Measurements from ENCODE around the gene SAMD9L.
A peak's percentile ranks its signal among the peaks of the same experiment; 100 is the strongest.
"Not testable (repeated sequence)": the region's sequence is repeated elsewhere in the genome, so short reads cannot be mapped to it uniquely, and the experiment has no call there.

SAMD9L gene

DNA sequence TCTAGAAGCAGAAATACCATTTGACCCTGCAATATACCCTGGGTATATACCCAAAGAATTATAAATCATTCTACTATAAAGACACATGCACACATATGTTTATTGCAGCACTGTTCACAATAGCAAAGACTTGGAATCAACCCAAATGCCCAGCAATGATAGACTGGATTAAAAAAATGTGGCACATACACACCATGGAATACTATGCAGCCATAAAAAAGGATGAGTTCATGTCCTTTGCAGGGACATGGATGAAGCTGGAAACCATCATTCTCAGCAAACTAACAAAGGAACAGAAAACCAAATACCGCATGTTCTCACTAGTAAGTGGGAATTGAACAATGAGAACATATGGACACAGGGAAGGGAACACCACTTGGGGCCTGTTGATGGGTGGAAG, 21.2 kb downstream of the SAMD9L start:
- H3K27ac ChIP-seq (ENCODE audit: low read length, poor library complexity, severe bottlenecking); H2BK120ac ChIP-seq (ENCODE audit: low read depth, low read length); H3K4me3 ChIP-seq (ENCODE audit: insufficient read depth in 1 of 2, low read depth in 1 of 2, low read length in 2 of 2): not testable (repeated sequence)

GRCh38 chr7:93123532-93123931, 24.7 kb downstream of the SAMD9L start:
- H3K9ac ChIP-seq (ENCODE audit: low read length); H3K14ac ChIP-seq (ENCODE audit: low read length in 2 of 2); H3K4me2 ChIP-seq (ENCODE audit: low read length, poor library complexity, severe bottlenecking); H3K4me3 ChIP-seq (ENCODE audit: insufficient read depth in 1 of 2, low read depth in 1 of 2, low read length in 2 of 2); H3K4ac ChIP-seq (ENCODE audit: low read depth in 1 of 2, low read length in 2 of 2); H2BK15ac ChIP-seq (ENCODE audit: low read depth, poor library complexity, severe bottlenecking); H2AK5ac ChIP-seq (ENCODE audit: low read length, severe bottlenecking); H3K36me3 ChIP-seq (ENCODE audit: control insufficient read depth in 1 of 2, insufficient read depth in 2 of 2, low read depth in 1 of 2, low read length in 2 of 2); H3K4me1 ChIP-seq (ENCODE audit: control insufficient read depth, insufficient read depth, low read depth, low read length); H2BK120ac ChIP-seq (ENCODE audit: low read depth, low read length); H3K27ac ChIP-seq (ENCODE audit: low read length, poor library complexity, severe bottlenecking); H3K23ac ChIP-seq (ENCODE audit: low read length in 2 of 2); H3K18ac ChIP-seq (ENCODE audit: low read depth in 1 of 2, low read length in 2 of 2); H2BK12ac ChIP-seq (ENCODE audit: low read length in 2 of 2); H4K91ac ChIP-seq (ENCODE audit: low read length); H4K8ac ChIP-seq (ENCODE audit: low read length); H3K27me3 ChIP-seq (ENCODE audit: control insufficient read depth in 1 of 2, insufficient read depth in 1 of 2, low read length in 2 of 2); H3K79me1 ChIP-seq (replicated peaks; ENCODE audit: low read length, poor library complexity, severe bottlenecking); DNase-seq; H3K9me3 ChIP-seq (ENCODE audit: control insufficient read depth, low read length); H2BK5ac ChIP-seq (ENCODE audit: low read depth, low read length, poor library complexity, severe bottlenecking); H2AFZ ChIP-seq (ENCODE audit: low read depth, low read length): not testable (repeated sequence)
- WGBS, result over 99% methylated on average over 3 of the region's 3 CpGs

More for the DNA sequence above, 21.2 kb downstream of the SAMD9L start:
- H3K4ac ChIP-seq (ENCODE audit: low read depth in 1 of 2, low read length in 2 of 2); H3K79me1 ChIP-seq (replicated peaks; ENCODE audit: low read length, poor library complexity, severe bottlenecking); H3K23ac ChIP-seq (ENCODE audit: low read length in 2 of 2); H4K8ac ChIP-seq (ENCODE audit: low read length); H3K4me1 ChIP-seq (ENCODE audit: control insufficient read depth, insufficient read depth, low read depth, low read length); H4K91ac ChIP-seq (ENCODE audit: low read length); H2BK15ac ChIP-seq (ENCODE audit: low read depth, poor library complexity, severe bottlenecking); H3K18ac ChIP-seq (ENCODE audit: low read depth in 1 of 2, low read length in 2 of 2); H3K14ac ChIP-seq (ENCODE audit: low read length in 2 of 2); H3K9ac ChIP-seq (ENCODE audit: low read length); H3K27me3 ChIP-seq (ENCODE audit: control insufficient read depth in 1 of 2, insufficient read depth in 1 of 2, low read length in 2 of 2); DNase-seq; H2AK5ac ChIP-seq (ENCODE audit: low read length, severe bottlenecking); H2BK12ac ChIP-seq (ENCODE audit: low read length in 2 of 2); H2BK5ac ChIP-seq (ENCODE audit: low read depth, low read length, poor library complexity, severe bottlenecking); H3K36me3 ChIP-seq (ENCODE audit: control insufficient read depth in 1 of 2, insufficient read depth in 2 of 2, low read depth in 1 of 2, low read length in 2 of 2); H3K4me2 ChIP-seq (ENCODE audit: low read length, poor library complexity, severe bottlenecking); H3K9me3 ChIP-seq (ENCODE audit: control insufficient read depth, low read length); H2AFZ ChIP-seq (ENCODE audit: low read depth, low read length): not testable (repeated sequence)
- 85% methylated on average over 1 of the region's 1 CpG for WGBS

DNA sequence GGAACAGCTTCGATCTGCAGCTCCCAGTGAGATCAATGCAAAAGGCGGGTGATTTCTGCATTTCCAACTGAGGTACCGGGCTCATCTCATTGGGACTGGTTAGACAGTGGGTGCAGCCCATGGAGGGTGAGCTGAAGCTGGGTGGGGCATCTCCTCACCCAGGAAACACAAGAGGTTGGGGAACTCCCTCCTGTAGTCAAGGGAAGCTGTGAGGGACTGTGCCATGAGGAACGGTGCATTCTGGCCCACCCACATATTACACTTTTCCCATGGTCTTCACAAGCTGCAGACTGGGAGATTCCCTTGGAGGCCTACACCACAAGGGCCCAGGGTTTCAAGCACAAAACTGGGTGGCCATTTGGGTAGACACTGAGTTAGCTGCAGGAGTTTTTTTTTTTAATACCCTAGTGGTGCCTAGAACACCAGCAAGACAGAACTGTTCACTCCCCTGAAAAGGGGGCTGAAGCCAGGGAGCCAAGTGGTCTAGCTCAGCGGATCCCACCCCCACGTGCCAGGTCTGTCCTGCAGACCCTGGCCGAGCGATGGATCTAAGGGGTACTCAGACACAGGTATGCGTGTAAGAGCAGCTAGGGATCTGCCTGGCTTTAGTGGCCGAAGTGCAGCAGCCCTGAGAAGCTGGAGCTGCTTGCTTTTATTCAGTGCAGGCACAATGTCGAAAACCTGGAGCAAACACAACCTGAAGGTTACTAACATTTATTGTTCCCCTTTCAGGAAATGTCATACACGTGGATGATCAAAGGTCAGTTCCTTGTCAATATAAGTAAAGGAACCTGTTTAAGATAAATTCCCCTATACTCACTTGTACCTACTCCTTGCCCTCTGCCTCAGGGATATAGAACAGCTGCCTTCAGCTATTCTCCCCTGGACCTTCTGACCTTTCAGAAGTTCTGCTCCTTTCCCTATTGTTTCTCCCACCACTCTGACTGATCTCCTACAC, 27.3 kb downstream of the SAMD9L start:
- Histone ChIP-seq H3K9ac (ENCODE audit: low read length) (no peak overlapping the region), H2BK120ac (ENCODE audit: low read depth, low read length) (no peak overlapping the region), H2AFZ (ENCODE audit: low read depth, low read length) (peak overlapping the region; percentile 42), H2BK5ac (ENCODE audit: low read depth, low read length, poor library complexity, severe bottlenecking) (no peak overlapping the region), H2BK12ac (ENCODE audit: low read length in 2 of 2) (no peak overlapping the region), H2AK5ac (ENCODE audit: low read length, severe bottlenecking) (no peak overlapping the region), H2BK15ac (ENCODE audit: low read depth, poor library complexity, severe bottlenecking) (no peak overlapping the region), H3K23ac (ENCODE audit: low read length in 2 of 2) (no peak overlapping the region), H4K8ac (ENCODE audit: low read length) (no peak overlapping the region), H3K14ac (ENCODE audit: low read length in 2 of 2) (no peak overlapping the region), H3K27me3 (ENCODE audit: control insufficient read depth in 1 of 2, insufficient read depth in 1 of 2, low read length in 2 of 2) (no peaks in the 10 kb centered on the region), H3K18ac (ENCODE audit: low read depth in 1 of 2, low read length in 2 of 2) (no peak overlapping the region), H3K4me1 (ENCODE audit: control insufficient read depth, insufficient read depth, low read depth, low read length) (peaks cover 7% of the 10 kb centered on the region), H3K36me3 (ENCODE audit: control insufficient read depth in 1 of 2, insufficient read depth in 2 of 2, low read depth in 1 of 2, low read length in 2 of 2) (no peaks in the 10 kb centered on the region), H3K4me2 (ENCODE audit: low read length, poor library complexity, severe bottlenecking) (no peak overlapping the region), H3K4ac (ENCODE audit: low read depth in 1 of 2, low read length in 2 of 2) (no peak overlapping the region), H3K4me3 (ENCODE audit: insufficient read depth in 1 of 2, low read depth in 1 of 2, low read length in 2 of 2) (no peak overlapping the region), H4K91ac (ENCODE audit: low read length) (no peak overlapping the region), H3K79me1 (replicated peaks; ENCODE audit: low read length, poor library complexity, severe bottlenecking) (no peaks in the 10 kb centered on the region), H3K9me3 (ENCODE audit: control insufficient read depth, low read length) (peaks cover 3% of the 10 kb centered on the region), H3K27ac (ENCODE audit: low read length, poor library complexity, severe bottlenecking) (no peak overlapping the region)
- no peak for DNase-seq
- WGBS, result 87% methylated on average over 11 of the region's 12 CpGs

GRCh38 chr7:93119191-93119905, 28.8 kb downstream of the SAMD9L start:
- DNase-seq, result no peak
- WGBS, result 92% methylated on average over 4 of the region's 4 CpGs
- H4K91ac ChIP-seq (ENCODE audit: low read length), result no peak overlapping the region
- peak overlapping the region; percentile 37 for H3K27ac ChIP-seq (ENCODE audit: low read length, poor library complexity, severe bottlenecking)
- no peak overlapping the region for H3K4me2 ChIP-seq (ENCODE audit: low read length, poor library complexity, severe bottlenecking)
- no peak overlapping the region for H2BK120ac ChIP-seq (ENCODE audit: low read depth, low read length)
- H3K9me3 ChIP-seq (ENCODE audit: control insufficient read depth, low read length), result peaks cover 3% of the 10 kb centered on the region
- no peaks in the 10 kb centered on the region for H3K27me3 ChIP-seq (ENCODE audit: control insufficient read depth in 1 of 2, insufficient read depth in 1 of 2, low read length in 2 of 2)
- H3K4ac ChIP-seq (ENCODE audit: low read depth in 1 of 2, low read length in 2 of 2), result no peak overlapping the region
- peaks cover 0 to 4% of the 10 kb centered on the region in 2 experiments for H3K36me3 ChIP-seq (ENCODE audit: control insufficient read depth in 1 of 2, insufficient read depth in 2 of 2, low read depth in 1 of 2, low read length in 2 of 2)
- H2BK5ac ChIP-seq (ENCODE audit: low read depth, low read length, poor library complexity, severe bottlenecking), result no peak overlapping the region
- H3K14ac ChIP-seq (ENCODE audit: low read length in 2 of 2), result no peak overlapping the region
- no peak overlapping the region for H4K8ac ChIP-seq (ENCODE audit: low read length)
- no peak overlapping the region for H2AK5ac ChIP-seq (ENCODE audit: low read length, severe bottlenecking)
- H2AFZ ChIP-seq (ENCODE audit: low read depth, low read length), result no peak overlapping the region
- no peak overlapping the region for H3K9ac ChIP-seq (ENCODE audit: low read length)
- H2BK15ac ChIP-seq (ENCODE audit: low read depth, poor library complexity, severe bottlenecking), result no peak overlapping the region
- no peak overlapping the region for H2BK12ac ChIP-seq (ENCODE audit: low read length in 2 of 2)
- no peaks in the 10 kb centered on the region for H3K79me1 ChIP-seq (replicated peaks; ENCODE audit: low read length, poor library complexity, severe bottlenecking)
- no peak overlapping the region for H3K4me3 ChIP-seq (ENCODE audit: insufficient read depth in 1 of 2, low read depth in 1 of 2, low read length in 2 of 2)
- no peak overlapping the region for H3K23ac ChIP-seq (ENCODE audit: low read length in 2 of 2)
- peaks cover 8% of the 10 kb centered on the region for H3K4me1 ChIP-seq (ENCODE audit: control insufficient read depth, insufficient read depth, low read depth, low read length)
- no peak overlapping the region for H3K18ac ChIP-seq (ENCODE audit: low read depth in 1 of 2, low read length in 2 of 2)

Data from mesenchymal stem cell (in vitro differentiated cells and primary cell).